Right ventricle myocardium superior (tissue), 1 donor: ENCODE measurements around the gene POU2F3. TPM values are rescaled to one million over a fixed set of nuclear protein-coding genes. Genes with fewer than 3 reads are reported as not detected.

Experiments used
- ATAC-seq: fragments of 200-7000 bp; cut with Tn5 transposase; one replicate; pipeline ENCODE4 v1.9.1; 2020; ENCODE audit warnings: mild to moderate bottlenecking; ENCODE audit not compliant: poor library complexity
- DNase-seq: peaks from one replicate; pipeline ENCODE4 v3.0.0-alpha.2; 2020
- intact Hi-C: fragments of 100-400 bp; cut with DNase I; formaldehyde crosslinking; loops from one replicate; pipeline ENCODE4 v1.11.2; 2022
- total RNA-seq: library from RNA; stranded (reverse); fragmentation: NEBNext Ultra II Directional; extraction: Animal tissue kit (Norgen Biotek cat#: 25700); gene quantifications from one replicate; pipeline ENCODE4 v1.2.1, GENCODE V29; 2021
- donor health status: DM: no; HTN: yes; CAD: no; lungs with severe emphysema.

POU2F3 gene
- total RNA-seq, 1 donor from 2014 or later, result not detected

DNA sequence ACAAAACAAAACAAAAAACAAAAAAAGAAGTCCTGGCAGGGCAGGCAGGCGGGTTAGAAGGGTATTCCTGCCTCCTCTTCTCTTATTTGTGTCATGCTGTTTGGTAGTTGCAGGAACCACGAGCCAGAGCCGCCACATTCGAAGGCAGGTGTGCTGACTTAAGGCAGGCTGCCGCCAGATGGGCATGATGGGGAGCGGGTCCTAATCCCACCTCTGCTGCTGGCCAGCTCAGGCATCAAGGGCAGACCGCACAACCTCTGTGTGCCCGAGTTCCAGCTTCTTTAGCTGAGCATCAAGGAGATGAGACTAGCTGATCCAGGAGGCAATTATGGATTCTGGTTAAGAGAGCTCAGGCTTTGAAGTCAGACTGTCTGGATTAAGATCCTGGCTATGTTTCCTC lies 17.0 kb upstream of the POU2F3 start:
- ATAC-seq (no peak), DNase-seq (no peak)
- intact Hi-C loops, result no loop called here

GRCh38 chr11:120223793-120224192 lies 16.1 kb upstream of the POU2F3 start:
- ATAC-seq (no peak), DNase-seq (no peak)
- intact Hi-C loops, result no loop called here

GRCh38 chr11:120224361-120224760 lies 15.6 kb upstream of the POU2F3 start:
- intact Hi-C loops, result no loop called here
- DNase-seq, result no peak
- no peak for ATAC-seq

- ATAC-seq (peak; percentile 60), DNase-seq (peak; percentile 70)
- intact Hi-C loops, result no loop called here
Observed at GRCh38 chr11:120224972-120225909, 14.7 kb upstream of the POU2F3 start.

DNA sequence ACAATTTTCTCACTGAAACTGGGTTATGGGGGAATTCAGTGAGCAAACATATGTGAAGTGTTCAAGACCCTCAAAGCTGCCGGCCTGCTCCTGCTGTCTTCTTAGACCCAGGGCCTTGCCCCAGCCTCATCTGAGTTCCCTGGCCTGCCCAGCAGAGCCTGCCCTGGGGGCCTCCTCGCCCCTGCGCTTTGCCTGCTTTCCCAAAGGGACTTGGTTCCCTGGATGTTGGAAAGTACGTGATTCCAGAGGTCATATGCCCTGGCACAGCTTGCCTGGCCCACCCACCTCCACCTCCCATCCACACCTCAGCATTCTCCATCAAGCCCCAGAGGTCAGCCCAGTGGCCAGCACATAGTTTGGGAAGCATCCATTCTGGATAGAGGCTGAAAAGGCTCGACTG lies 13.7 kb upstream of the POU2F3 start:
- intact Hi-C loops, result no loop called here
- DNase-seq (no peak), ATAC-seq (no peak)

- intact Hi-C loops, result no loop called here
- ATAC-seq, result no peak
- DNase-seq, result no peak
Observed at GRCh38 chr11:120226714-120227113, 13.2 kb upstream of the POU2F3 start.

DNA sequence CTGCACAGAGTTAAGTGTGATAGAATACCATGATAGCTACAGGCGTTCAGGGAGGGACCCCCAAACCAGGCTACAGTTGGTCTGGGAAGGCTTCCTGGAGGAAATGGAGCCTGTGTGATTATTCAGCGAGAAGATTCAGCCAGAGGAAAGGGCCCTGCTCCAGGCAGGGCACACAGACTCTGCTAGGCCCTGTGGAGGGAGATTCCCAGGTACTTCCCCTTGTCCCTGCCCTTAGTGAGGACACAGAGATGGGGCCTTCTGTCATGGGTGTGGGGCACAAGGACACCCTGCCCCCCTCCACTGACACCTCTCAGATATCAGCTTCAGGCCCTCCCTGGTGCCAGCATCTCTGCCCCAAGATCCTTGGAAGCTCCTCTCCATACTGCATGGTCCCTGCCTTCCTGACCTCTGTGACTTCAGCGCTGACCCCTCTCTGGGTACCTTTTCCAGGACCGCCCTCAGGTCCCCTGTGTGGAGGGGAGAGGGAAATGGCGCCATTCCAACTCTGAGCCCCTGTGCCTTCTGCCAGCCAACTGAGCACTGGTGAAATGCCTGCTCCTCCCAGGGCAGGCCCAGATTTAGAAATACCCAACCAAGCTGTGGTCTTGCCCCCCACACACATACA lies 12.6 kb upstream of the POU2F3 start:
- no peak for ATAC-seq
- intact Hi-C loops, result no loop called here
- DNase-seq, result no peak

GRCh38 chr11:120228794-120229384 lies 11.1 kb upstream of the POU2F3 start:
- no peak for DNase-seq
- intact Hi-C loops, result loop anchor here (2.0 kb wide), 1 partner anchor 56 kb away; no protein-coding TSS in a partner anchor
- ATAC-seq, result no peak

- intact Hi-C loops, result loop anchor here (2.0 kb wide), 1 partner anchor 57 kb away; no protein-coding TSS in a partner anchor
- DNase-seq, result no peak
- ATAC-seq, result no peak
Observed at GRCh38 chr11:120229451-120230424, 10.2 kb upstream of the POU2F3 start.

GRCh38 chr11:120230433-120231071 lies 9.4 kb upstream of the POU2F3 start:
- intact Hi-C loops, result no loop called here
- DNase-seq, result no peak
- no peak for ATAC-seq

DNA sequence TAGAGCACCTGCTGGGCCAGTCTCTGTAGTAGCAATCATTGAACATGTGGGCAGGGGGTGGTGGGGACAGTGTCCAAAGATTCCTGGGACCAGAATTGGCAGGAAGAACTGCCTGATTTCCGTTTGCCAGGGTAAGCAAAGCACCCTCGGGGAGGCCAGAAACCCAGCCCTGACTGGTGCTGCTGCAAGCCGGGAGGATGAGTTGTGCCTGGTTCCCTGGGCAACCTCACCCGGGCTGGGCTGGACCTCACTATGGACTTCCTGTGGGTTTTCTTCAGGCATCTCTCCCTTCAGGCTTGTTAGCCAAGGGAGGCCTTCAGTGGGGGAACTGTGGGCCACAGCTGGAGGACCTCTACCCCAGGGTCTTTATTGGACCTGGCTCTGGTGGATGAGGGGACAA lies 8.0 kb upstream of the POU2F3 start:
- intact Hi-C loops, result no loop called here
- DNase-seq, result no peak
- no peak for ATAC-seq

GRCh38 chr11:120233207-120233803 lies 6.6 kb upstream of the POU2F3 start:
- intact Hi-C loops, result no loop called here
- no peak for DNase-seq
- ATAC-seq, result no peak

- intact Hi-C loops, result loop anchor here (2.0 kb wide), 1 partner anchor 66 kb away; no protein-coding TSS in a partner anchor
- DNase-seq (peak; percentile 77), ATAC-seq (peak; percentile 86)
Observed at GRCh38 chr11:120235024-120235628, 4.8 kb upstream of the POU2F3 start.

GRCh38 chr11:120236169-120237107 lies 3.5 kb upstream of the POU2F3 start:
- ATAC-seq (no peak), DNase-seq (no peak)
- intact Hi-C loops, result no loop called here

DNA sequence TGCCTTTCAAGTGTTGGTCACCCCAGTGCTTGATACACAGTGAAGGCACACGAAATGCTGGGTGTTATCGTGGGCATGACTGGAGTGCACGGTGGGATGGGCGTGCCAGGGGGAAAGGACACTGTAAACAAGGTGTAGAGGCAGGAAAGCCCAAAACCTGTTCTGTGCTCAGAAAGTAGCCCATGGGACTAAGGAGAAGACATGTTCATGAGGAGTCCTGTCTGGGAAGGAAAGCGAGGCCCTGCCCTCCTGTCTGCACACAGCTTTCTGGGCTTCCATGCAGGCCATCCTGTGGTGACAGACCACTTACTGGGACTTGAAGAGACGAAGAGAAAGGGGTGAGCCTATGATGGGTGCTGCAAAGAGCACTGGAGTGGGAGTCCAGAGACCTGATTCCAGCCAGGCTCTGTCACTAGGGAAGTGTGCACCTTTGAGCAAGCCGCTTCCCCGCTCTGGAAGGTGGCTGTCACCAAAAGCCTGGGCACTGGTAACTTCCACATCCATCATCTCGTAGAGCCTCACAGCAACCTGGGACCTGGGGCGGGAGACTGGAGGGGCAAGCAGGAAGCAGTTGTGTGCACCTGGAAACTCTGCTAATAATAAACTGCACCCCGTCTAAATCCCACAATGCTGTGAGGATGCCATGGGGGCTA lies 846 bp upstream of the POU2F3 start:
- ATAC-seq (no peak), DNase-seq (no peak)
- intact Hi-C loops, result no loop called here

GRCh38 chr11:120240866-120241265 lies 926 bp downstream of the POU2F3 start:
- intact Hi-C loops, result no loop called here
- DNase-seq (no peak), ATAC-seq (no peak)
